Activated T-helper 17 cell treated with anti-CD3 and anti-CD28 coated beads, Interleukin-2, amount 50 U/mL, for 72 hours (primary cell): ENCODE data around the gene RASGRF2. TPM values are rescaled to one million over a fixed set of nuclear protein-coding genes. Genes with fewer than 3 reads are reported as not detected.
"Not testable (repeated sequence)": the region's sequence is repeated elsewhere in the genome, so short reads cannot be mapped to it uniquely, and the experiment has no call there.

Experiments
- ATAC-seq: fragments of 150-1000 bp; cut with Tn5 transposase; replicated peaks from 2 replicates; pipeline ENCODE4 v1.10.0; 2021; ENCODE audit warnings: mild to moderate bottlenecking, moderate library complexity
- H3K27ac Mint-ChIP-seq: one replicate; pipeline ENCODE4 v1.8.0; 2022; ENCODE audit warnings: mixed read lengths
- H3K27me3 Mint-ChIP-seq: one replicate; pipeline ENCODE4 v1.8.0; 2022; ENCODE audit warnings: mixed read lengths
- H3K36me3 Mint-ChIP-seq: one replicate; pipeline ENCODE4 v1.8.0; 2022; ENCODE audit warnings: low read depth, mild to moderate bottlenecking, mixed read lengths
- H3K4me1 Mint-ChIP-seq: one replicate; pipeline ENCODE4 v1.8.0; 2022; ENCODE audit warnings: mixed read lengths
- H3K4me3 Mint-ChIP-seq: one replicate; pipeline ENCODE4 v1.8.0; 2022; ENCODE audit warnings: mild to moderate bottlenecking, mixed read lengths
- H3K9me3 Mint-ChIP-seq: one replicate; pipeline ENCODE4 v1.8.0; 2022; ENCODE audit warnings: mixed read lengths
- total RNA-seq, 2 donors: library from RNA; stranded (reverse); gene quantifications; one replicate each; pipeline ENCODE4 v1.2.3, GENCODE V29; 2022

RASGRF2 gene
- total RNA-seq, 2 donors from 2014 or later = 6.8 to 7.6 TPM

- not testable (repeated sequence) for H3K36me3 Mint-ChIP-seq, H3K4me1 Mint-ChIP-seq
Observed at GRCh38 chr5:81262796-81263195, 302.6 kb downstream of the RASGRF2 start.

GRCh38 chr5:81265101-81265500 is 304.9 kb downstream of the RASGRF2 start:
- Mint-ChIP-seq H3K9me3 (peaks cover 7% of the 10 kb centered on the region), H3K4me1 (no peaks in the 10 kb centered on the region), H3K27ac (no peak overlapping the region), H3K27me3 (no peaks in the 10 kb centered on the region), H3K4me3 (no peak overlapping the region), H3K36me3 (peaks cover 5% of the 10 kb centered on the region)
- ATAC-seq = peak; percentile 24

More at GRCh38 chr5:81262796-81263195, 302.6 kb downstream of the RASGRF2 start:
- H3K9me3 Mint-ChIP-seq = peaks cover 13% of the 10 kb centered on the region
- not testable (repeated sequence) for H3K27ac Mint-ChIP-seq, ATAC-seq, H3K4me3 Mint-ChIP-seq, H3K27me3 Mint-ChIP-seq

- Mint-ChIP-seq H3K4me3 (no peak overlapping the region), H3K27ac (no peak overlapping the region), H3K27me3 (no peaks in the 10 kb centered on the region), H3K9me3 (peaks cover 5% of the 10 kb centered on the region), H3K4me1 (peaks cover 6% of the 10 kb centered on the region), H3K36me3 (peaks cover 13% of the 10 kb centered on the region)
- ATAC-seq = peak; percentile 52
Observed at GRCh38 chr5:81268521-81269196, 308.5 kb downstream of the RASGRF2 start.

GRCh38 chr5:81269751-81270393 is 309.7 kb downstream of the RASGRF2 start:
- Mint-ChIP-seq H3K4me1 (peaks cover 10% of the 10 kb centered on the region), H3K4me3 (no peak overlapping the region), H3K27me3 (no peaks in the 10 kb centered on the region), H3K36me3 (peaks cover 17% of the 10 kb centered on the region), H3K27ac (no peak overlapping the region), H3K9me3 (peaks cover 10% of the 10 kb centered on the region)
- no peak for ATAC-seq

- Mint-ChIP-seq H3K9me3 (peaks cover 16% of the 10 kb centered on the region), H3K36me3 (peaks cover 17% of the 10 kb centered on the region), H3K4me1 (peaks cover 11% of the 10 kb centered on the region)
- not testable (repeated sequence) for ATAC-seq, H3K4me3 Mint-ChIP-seq, H3K27ac Mint-ChIP-seq, H3K27me3 Mint-ChIP-seq
Observed at GRCh38 chr5:81270394-81271027, 310.3 kb downstream of the RASGRF2 start.
